HFFc6 (cell line): ENCODE results near the gene KRT9. TPM values are rescaled to one million over a fixed set of nuclear protein-coding genes. Genes with fewer than 3 reads are reported as not detected.
"Not testable (repeated sequence)": the region's sequence is repeated elsewhere in the genome, so short reads cannot be mapped to it uniquely, and the experiment has no call there.

ENCODE experiments used
- DNase-seq: peaks from one replicate; pipeline ENCODE4 v3.0.0-alpha.2; 2018
- H3K27ac Mint-ChIP-seq: 2 replicates; pipeline ENCODE4 v1.8.0; 2020; ENCODE audit warnings: mild to moderate bottlenecking, mixed read lengths
- H3K27me3 Mint-ChIP-seq: 2 replicates; pipeline ENCODE4 v1.8.0; 2021; ENCODE audit warnings: mild to moderate bottlenecking, moderate library complexity, mixed read lengths; ENCODE audit not compliant: insufficient read depth
- H3K36me3 Mint-ChIP-seq: 2 replicates; pipeline ENCODE4 v1.8.0; 2021; ENCODE audit warnings: low read depth, mixed read lengths
- H3K4me1 Mint-ChIP-seq: 2 replicates; pipeline ENCODE4 v1.8.0; 2020; ENCODE audit warnings: low read depth, mixed read lengths
- H3K4me3 Mint-ChIP-seq: 2 replicates; pipeline ENCODE4 v1.8.0; 2020; ENCODE audit warnings: mild to moderate bottlenecking, moderate library complexity, mixed read lengths
- H3K9me3 Mint-ChIP-seq: 2 replicates; pipeline ENCODE4 v1.8.0; 2020; ENCODE audit warnings: mild to moderate bottlenecking, mixed read lengths
- total RNA-seq, 6 experiments: library from RNA; stranded (reverse); fragmentation: NEBNext Ultra II Directional; extraction: Animal tissue kit (Norgen Biotek cat#: 25700); gene quantifications; 2 replicates in 1 of 6; 3 replicates in 5 of 6; pipeline ENCODE4 v1.2.3, GENCODE V29; 2021
- TF ChIP-seq, protein P1 (sequence below): fragments of 200-600 bp; sonication (generic); IDR thresholded peaks from 2 replicates; pipeline ENCODE4 v1.5.0; 2021; ENCODE audit warnings: antibody characterized with exemption, mild to moderate bottlenecking

Gene KRT9
- total RNA-seq, 6 experiments from 2014 or later = not detected

DNA sequence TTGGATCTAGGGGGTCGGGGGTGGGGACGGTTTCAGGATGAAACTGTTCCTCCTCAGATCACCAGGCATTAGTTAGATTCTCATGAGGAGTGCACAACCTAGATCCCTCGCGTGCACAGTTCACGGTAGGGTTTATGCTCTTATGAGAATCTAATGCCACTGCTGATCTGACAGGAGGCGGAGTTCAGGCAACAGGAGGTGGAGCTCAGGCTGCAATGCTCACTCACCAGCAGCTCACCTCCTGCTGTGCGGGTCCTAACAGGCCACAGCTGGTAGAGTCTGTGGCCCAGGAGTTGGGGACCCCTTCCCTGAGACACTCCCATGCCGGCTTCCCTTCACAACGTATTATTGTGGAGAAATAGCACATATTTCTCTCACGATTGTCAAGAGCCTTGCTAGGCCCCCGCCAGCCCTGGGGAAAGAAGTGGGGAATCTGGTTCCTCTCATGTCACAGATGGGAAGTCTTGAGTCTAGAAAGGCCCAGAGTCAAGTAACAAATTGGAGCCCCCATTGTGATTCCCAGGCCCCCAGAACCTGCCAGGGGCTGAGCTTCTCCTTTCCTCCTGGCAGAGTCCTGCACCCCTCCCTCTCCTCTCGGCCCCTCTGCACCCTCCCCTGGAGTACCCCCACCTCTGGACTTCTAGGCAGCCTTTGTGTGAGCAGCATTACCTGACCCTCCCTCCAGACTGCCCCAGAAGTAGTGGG, 20.9 kb upstream of the KRT9 start:
- no peaks in the 10 kb centered on the region for H3K9me3 Mint-ChIP-seq
- H3K27me3 Mint-ChIP-seq = peaks cover 52% of the 10 kb centered on the region
- H3K27ac Mint-ChIP-seq = no peak overlapping the region
- TF ChIP-seq, protein P1, sequence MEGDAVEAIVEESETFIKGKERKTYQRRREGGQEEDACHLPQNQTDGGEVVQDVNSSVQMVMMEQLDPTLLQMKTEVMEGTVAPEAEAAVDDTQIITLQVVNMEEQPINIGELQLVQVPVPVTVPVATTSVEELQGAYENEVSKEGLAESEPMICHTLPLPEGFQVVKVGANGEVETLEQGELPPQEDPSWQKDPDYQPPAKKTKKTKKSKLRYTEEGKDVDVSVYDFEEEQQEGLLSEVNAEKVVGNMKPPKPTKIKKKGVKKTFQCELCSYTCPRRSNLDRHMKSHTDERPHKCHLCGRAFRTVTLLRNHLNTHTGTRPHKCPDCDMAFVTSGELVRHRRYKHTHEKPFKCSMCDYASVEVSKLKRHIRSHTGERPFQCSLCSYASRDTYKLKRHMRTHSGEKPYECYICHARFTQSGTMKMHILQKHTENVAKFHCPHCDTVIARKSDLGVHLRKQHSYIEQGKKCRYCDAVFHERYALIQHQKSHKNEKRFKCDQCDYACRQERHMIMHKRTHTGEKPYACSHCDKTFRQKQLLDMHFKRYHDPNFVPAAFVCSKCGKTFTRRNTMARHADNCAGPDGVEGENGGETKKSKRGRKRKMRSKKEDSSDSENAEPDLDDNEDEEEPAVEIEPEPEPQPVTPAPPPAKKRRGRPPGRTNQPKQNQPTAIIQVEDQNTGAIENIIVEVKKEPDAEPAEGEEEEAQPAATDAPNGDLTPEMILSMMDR = no peak
- peaks cover 9% of the 10 kb centered on the region for H3K4me1 Mint-ChIP-seq
- H3K36me3 Mint-ChIP-seq = no peaks in the 10 kb centered on the region
- no peak overlapping the region for H3K4me3 Mint-ChIP-seq
- no peak for DNase-seq

DNA sequence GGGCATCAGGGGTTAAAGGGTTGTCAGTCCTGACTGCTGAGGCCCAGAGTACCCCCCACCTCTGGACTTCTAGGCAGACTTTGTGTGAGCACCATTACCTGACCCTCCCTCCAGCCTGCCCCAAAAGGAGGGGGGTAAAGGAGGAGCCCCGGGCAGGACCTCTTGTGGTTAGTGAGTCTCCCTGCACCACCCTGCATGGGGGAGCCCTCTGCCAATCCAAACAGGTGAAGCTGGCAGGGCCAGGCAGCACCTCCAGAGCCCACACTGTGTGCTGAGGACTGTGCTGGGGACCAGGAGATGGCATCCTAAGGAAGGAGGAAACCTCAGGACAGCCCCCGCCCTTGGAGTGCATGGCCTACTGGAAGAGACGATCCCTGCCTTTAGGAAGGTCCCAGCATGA, 17.4 kb upstream of the KRT9 start:
- Mint-ChIP-seq H3K27ac (no peak overlapping the region), H3K9me3 (no peaks in the 10 kb centered on the region), H3K4me1 (peaks cover 9% of the 10 kb centered on the region), H3K36me3 (no peaks in the 10 kb centered on the region), H3K4me3 (no peak overlapping the region), H3K27me3 (peaks cover 35% of the 10 kb centered on the region)
- TF ChIP-seq, protein P1 = no peak
- DNase-seq = no peak

DNA sequence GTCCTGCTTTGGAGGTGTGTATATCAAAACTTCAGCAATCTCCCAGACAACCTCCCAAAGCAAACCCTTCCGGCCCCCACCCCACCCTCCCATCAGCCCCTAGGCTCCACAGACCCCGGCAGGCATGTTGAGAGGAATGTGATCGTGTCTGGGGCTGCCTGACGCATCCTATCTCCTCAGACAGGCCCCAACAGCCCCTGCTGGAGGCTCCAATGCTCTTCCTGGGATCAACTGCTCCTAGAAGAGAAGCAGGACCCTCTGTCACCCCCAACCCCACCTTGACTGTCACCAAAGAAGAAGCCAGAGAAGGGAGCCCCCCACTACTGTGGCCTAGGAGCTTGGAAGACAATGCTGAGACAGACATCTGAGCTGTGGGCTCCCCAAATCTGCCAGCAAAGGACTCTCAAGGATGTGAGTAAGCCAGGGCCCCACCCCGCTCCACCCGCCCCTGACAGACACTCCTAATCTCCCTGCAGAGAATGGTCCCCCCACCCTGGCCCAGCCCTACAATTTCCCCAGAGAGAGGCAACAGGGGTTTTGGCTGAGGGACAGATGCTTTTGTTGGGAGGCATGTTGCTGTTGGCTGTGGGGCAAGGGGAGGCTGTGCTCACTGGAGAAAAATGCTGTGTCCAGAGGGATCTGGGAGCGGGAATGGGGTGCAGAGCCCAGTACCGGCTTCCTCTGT, 16.4 kb upstream of the KRT9 start:
- Mint-ChIP-seq H3K4me1 (peaks cover 9% of the 10 kb centered on the region), H3K27me3 (peaks cover 35% of the 10 kb centered on the region)

DNA sequence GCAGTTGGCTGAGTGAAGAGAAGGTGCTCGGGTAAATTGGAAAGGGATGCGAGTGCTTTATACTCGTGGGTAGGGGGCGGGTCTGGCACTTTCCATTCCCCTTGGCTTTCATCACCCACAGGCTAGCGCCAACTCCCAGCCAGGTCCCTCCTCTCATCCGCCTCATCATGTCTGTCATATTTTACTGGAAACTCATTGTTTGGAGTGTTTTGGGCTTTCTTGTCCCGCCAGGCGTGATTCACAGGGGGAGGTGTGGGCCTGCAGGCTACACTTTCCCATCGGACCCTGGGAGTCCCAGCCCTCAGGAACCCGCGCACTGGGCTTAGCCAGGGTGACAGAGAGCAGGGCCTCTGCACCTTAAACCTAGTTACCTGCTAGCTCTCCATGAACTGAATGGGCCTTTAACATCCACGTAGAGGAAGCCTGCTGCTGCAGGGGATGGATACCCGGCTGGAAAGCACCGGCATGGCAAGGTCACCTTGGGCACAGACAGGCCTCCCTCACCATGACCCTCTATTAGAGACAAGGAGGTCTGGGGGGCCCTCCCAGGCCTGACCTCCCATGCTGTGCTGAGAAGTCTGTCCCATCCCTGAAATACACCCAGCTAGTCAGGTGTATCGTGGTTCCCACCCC, 15.1 kb upstream of the KRT9 start, which contains the start of gene KRT14:
TSS of gene KRT14 (minus strand) at position 33 of the 633 bp plus-strand sequence. CDS start 61 bp downstream, outside the sequence.
- H3K36me3 Mint-ChIP-seq = no peaks in the 10 kb centered on the region
- H3K4me3 Mint-ChIP-seq = no peak within 1 kb of the TSS

More for the DNA sequence above, 16.4 kb upstream of the KRT9 start:
- no peak for DNase-seq
- Mint-ChIP-seq H3K4me3 (no peak overlapping the region), H3K36me3 (no peaks in the 10 kb centered on the region), H3K27ac (no peak overlapping the region), H3K9me3 (no peaks in the 10 kb centered on the region)
- TF ChIP-seq, protein P1 = no peak

DNA sequence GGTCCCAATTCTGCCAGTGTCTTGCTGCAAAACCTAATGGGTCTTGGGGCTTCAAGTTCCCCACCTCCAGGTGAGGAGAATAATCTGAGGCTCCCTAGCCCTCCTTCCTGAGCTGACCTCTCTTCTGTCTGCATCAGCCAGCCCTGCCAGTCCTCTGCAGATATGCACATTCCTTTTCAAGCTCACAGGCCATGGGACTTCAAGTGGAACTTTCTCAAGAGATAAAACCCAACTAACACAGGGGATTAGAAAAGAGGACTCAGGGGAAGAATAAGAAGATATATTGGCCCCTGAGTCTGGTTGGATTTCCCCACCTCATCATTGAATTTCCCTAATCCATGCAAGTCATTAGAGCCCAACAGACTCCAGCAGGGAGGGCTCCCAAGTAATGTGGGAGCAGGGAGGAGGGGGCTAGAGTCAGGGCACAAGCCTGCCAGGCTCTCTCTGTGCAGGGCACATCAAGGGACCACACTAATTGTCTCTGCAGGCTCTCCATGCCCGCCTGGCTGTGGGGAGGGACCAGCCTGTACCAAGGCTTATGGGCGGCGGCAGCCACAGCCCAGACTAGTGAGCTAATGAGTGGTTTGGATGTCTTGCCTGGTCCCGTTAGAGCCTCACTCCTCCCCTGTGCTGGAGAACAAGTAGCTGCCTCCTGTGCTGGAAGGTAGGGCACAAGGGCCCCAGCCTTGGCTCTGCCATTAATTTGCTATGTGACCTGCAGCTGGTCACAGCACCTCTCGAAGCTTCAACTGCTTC, 13.6 kb upstream of the KRT9 start:
- no peak for DNase-seq
- Mint-ChIP-seq H3K36me3 (no peaks in the 10 kb centered on the region), H3K4me1 (peaks cover 16% of the 10 kb centered on the region), H3K4me3 (no peak overlapping the region), H3K27ac (no peak overlapping the region), H3K9me3 (no peaks in the 10 kb centered on the region), H3K27me3 (peaks cover 31% of the 10 kb centered on the region)
- TF ChIP-seq, protein P1 = no peak

More for the DNA sequence above, 15.1 kb upstream of the KRT9 start, which contains the start of gene KRT14:
- peaks cover 38% of the 10 kb centered on the region for H3K27me3 Mint-ChIP-seq
- no peaks in the 10 kb centered on the region for H3K9me3 Mint-ChIP-seq
- peaks cover 9% of the 10 kb centered on the region for H3K4me1 Mint-ChIP-seq
- DNase-seq = no peak
- TF ChIP-seq, protein P1 = no peak
- no peak within 1 kb of the TSS for H3K27ac Mint-ChIP-seq

DNA sequence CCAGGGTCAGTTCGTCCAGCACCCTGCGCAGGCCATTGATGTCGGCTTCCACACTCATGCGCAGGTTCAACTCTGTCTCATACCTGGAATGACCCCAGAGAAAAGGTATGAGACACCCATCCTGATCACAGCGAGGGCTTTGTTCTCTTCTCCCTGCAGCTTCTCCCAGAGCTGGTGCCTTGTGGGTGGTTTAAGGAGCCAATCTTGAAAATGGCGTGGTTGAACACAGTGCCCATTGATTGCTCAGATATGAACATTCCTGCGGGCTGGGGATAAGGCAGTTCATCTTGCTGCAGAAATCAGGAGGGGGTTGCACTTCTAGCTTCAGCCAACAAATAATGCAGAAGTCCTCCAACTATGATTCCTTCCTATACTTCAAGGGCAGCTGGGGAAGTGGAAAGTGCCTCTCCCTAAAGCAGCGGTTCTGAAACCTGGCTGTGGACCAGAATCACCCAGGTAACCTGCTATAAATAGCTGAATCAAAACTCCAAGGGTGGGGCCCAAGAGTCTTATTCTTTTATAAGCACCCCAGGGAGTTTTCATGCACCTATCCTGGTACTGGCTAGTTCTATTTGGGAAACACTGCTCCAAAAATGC, 12.6 kb upstream of the KRT9 start:
- H3K27ac Mint-ChIP-seq, DNase-seq, H3K4me3 Mint-ChIP-seq, H3K9me3 Mint-ChIP-seq, H3K36me3 Mint-ChIP-seq: not testable (repeated sequence)
- peaks cover 29% of the 10 kb centered on the region for H3K27me3 Mint-ChIP-seq
- H3K4me1 Mint-ChIP-seq = peaks cover 19% of the 10 kb centered on the region
